HG02571 (cell line): ENCODE results near the gene SLC66A2.
"Not testable (repeated sequence)": the region's sequence is repeated elsewhere in the genome, so short reads cannot be mapped to it uniquely, and the experiment has no call there.

Experiments used
- ATAC-seq: cut with Tn5 transposase; IDR thresholded peaks from one replicate; pipeline ENCODE4 v1.9.1; 2021; ENCODE audit warnings: mild to moderate bottlenecking, moderate library complexity; ENCODE audit not compliant: unreplicated experiment

The SLC66A2 gene

GRCh38 chr18:79971211-79971952 is 19.9 kb upstream of the SLC66A2 start:
- ATAC-seq, result no peak

DNA sequence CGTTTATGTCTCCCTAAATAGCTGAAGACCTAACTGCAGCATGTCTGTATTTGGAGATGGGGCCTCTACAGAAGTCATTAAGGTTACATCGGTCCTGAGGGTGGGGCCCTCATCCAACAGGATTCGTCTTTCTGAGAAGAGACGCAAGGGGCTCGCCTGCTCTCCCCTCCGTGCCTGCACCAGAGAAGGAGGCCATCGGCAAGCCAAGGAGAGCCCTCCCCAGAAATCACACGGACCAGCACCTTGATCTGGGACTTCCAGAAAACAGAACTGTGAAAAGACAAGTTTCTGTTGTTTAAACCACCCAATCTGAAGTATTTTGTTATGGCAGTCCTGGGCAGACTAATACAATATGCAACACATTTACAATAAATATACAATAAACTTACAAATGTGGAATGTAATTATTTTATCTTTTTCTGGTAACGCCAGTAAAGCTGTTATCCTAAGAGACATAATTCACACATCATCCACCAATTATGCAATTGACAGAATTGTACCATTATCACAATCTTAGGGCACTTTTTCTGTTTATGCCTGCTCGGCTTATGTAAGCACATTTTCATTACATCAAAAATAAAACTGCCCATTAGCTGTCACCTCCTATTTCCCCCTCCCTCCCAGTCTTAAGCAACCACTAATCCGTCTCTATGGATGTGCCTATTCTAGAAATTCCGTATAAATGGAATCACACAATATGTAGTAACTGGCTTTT is 19.1 kb upstream of the SLC66A2 start:
- no peak for ATAC-seq

GRCh38 chr18:79965119-79965902 is 13.9 kb upstream of the SLC66A2 start:
- no peak for ATAC-seq

DNA sequence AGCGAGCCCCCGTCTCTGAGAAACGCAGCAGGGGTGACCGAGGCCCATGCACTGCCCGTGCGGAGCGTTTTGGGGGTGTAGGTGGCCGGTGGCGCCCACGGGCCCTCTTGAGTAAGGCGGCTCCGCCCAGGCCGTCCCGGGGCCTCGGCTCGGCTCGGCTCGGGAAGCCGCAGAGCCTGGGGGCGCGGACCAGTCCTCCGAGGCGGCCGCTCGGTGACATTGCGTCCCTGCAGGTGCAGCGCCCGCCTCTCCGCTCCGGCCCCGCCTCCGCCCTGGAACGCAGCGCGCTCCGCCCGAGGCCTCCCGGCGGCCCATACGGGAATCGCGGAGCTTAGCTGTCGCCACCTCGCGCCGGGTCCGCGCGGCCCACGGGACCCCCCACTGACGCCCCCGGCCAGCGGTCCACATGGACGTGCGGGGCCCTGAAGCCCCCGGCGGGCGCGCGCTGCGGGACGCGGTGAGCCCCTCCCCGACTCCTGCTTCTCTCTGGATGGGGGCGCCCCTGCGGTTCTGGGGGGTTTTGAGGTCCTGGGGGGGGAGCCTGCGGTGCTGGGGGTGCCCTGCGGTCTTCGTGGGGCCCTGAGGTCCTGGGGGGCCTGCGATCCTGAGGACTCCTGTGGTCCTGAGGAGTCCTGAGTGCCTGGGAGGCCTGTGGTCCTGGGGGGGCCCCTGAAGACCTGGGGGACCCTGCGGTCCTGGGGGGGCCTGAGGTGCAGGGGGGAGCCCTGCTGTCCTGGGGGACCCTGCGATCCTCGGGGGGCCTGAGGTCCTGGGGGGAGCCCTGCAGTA is 13.1 kb upstream of the SLC66A2 start, which contains the start of gene HSBP1L1:
HSBP1L1 (plus strand) TSS at position 314 of the 789 bp plus-strand sequence; CDS start at position 407, 93 bp downstream.
- ATAC-seq, result peak; percentile 68

- ATAC-seq, result no peak
Observed at GRCh38 chr18:79963658-79964329, 12.3 kb upstream of the SLC66A2 start.

GRCh38 chr18:79962835-79963657 is 11.6 kb upstream of the SLC66A2 start:
- ATAC-seq, result peak; percentile 55

DNA sequence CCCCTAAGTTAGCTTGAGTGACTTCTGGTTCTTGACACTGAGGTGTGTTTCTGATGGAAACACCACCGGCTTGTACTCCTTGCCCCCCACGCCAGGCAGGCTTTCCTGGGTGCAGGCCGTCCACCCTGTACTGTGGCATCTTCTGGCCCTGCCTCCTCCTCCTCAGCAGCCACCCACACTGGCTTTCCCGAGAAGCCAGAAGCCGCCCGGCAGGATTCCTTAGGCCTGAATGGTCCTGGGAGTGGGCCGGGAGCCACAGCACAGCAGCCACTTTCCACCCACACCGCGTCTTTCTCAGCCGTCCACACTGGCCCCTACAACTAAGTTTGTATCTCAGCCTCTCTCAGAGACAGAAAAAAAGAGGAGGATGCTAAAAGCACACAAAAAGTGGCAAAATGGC is 10.9 kb upstream of the SLC66A2 start:
- ATAC-seq, result no peak

GRCh38 chr18:79961527-79962291 is 10.3 kb upstream of the SLC66A2 start:
- no peak for ATAC-seq

GRCh38 chr18:79960921-79961526 is 9.6 kb upstream of the SLC66A2 start:
- ATAC-seq, result no peak

GRCh38 chr18:79960161-79960801 is 8.8 kb upstream of the SLC66A2 start:
- ATAC-seq, result not testable (repeated sequence)

- no peak for ATAC-seq
Observed at GRCh38 chr18:79958981-79959380, 7.5 kb upstream of the SLC66A2 start.

GRCh38 chr18:79956276-79956675 is 4.8 kb upstream of the SLC66A2 start:
- no peak for ATAC-seq

GRCh38 chr18:79955302-79956075 is 4.0 kb upstream of the SLC66A2 start:
- no peak for ATAC-seq

- ATAC-seq, result no peak
Observed at GRCh38 chr18:79954791-79955190, 3.3 kb upstream of the SLC66A2 start.

- ATAC-seq, result no peak
Observed at GRCh38 chr18:79953971-79954651, 2.7 kb upstream of the SLC66A2 start.

GRCh38 chr18:79952996-79953559 is 1.6 kb upstream of the SLC66A2 start:
- no peak for ATAC-seq
